ENCODE measurements around the gene NR3C2.

- TF ChIP-seq, protein P1, sequence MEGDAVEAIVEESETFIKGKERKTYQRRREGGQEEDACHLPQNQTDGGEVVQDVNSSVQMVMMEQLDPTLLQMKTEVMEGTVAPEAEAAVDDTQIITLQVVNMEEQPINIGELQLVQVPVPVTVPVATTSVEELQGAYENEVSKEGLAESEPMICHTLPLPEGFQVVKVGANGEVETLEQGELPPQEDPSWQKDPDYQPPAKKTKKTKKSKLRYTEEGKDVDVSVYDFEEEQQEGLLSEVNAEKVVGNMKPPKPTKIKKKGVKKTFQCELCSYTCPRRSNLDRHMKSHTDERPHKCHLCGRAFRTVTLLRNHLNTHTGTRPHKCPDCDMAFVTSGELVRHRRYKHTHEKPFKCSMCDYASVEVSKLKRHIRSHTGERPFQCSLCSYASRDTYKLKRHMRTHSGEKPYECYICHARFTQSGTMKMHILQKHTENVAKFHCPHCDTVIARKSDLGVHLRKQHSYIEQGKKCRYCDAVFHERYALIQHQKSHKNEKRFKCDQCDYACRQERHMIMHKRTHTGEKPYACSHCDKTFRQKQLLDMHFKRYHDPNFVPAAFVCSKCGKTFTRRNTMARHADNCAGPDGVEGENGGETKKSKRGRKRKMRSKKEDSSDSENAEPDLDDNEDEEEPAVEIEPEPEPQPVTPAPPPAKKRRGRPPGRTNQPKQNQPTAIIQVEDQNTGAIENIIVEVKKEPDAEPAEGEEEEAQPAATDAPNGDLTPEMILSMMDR (IDR thresholded peaks at IDR 0.05; ENCODE audit: poor library complexity, severe bottlenecking) = no peak
- no peak for TF ChIP-seq POLR2AphosphoS5 (IDR thresholded peaks at IDR 0.05)
Measured at GRCh38 chr4:148312956-148313490, 129.2 kb downstream of the NR3C2 start.

All from neural cell (in vitro differentiated cells).